ENCODE data around the gene TAPBPL. TPM values are rescaled to one million over a fixed set of nuclear protein-coding genes. Genes with fewer than 3 reads are reported as not detected.

TAPBPL gene
- total RNA-seq, 1 donor from 2014 or later, result 16.4 TPM

DNA sequence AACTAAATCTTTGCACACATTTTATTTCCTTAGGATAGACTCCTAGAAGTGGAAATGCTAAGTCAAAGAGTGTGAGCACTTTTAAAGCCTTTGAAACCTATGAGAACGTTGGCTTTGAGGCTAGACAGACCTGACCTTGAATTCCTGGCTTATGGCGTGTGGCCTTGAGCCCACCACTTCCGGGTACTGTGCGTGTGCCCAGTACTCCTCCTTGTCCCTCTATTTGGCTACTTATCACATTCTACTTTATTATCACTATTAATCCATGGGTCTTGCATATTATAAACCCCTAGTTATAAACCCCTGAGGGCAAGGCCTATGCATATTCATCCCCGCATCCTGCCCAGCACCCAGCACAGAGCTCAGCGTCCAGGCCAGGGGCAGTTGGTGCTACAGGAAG lies 33.0 kb upstream of the TAPBPL start:
- intact Hi-C loops (cut with micrococcal nuclease), result no loop called here
- H3K4me3 ChIP-seq, result no peak overlapping the region
- DNase-seq, result no peak
- peaks cover 4% of the 10 kb centered on the region for H3K27me3 ChIP-seq (ENCODE audit: low read depth)
- no peaks in the 10 kb centered on the region for H3K36me3 ChIP-seq
- H3K27ac ChIP-seq (replicated peaks), result no peak overlapping the region
- H3K9me3 ChIP-seq (replicated peaks), result no peaks in the 10 kb centered on the region
- TF ChIP-seq, protein P1, sequence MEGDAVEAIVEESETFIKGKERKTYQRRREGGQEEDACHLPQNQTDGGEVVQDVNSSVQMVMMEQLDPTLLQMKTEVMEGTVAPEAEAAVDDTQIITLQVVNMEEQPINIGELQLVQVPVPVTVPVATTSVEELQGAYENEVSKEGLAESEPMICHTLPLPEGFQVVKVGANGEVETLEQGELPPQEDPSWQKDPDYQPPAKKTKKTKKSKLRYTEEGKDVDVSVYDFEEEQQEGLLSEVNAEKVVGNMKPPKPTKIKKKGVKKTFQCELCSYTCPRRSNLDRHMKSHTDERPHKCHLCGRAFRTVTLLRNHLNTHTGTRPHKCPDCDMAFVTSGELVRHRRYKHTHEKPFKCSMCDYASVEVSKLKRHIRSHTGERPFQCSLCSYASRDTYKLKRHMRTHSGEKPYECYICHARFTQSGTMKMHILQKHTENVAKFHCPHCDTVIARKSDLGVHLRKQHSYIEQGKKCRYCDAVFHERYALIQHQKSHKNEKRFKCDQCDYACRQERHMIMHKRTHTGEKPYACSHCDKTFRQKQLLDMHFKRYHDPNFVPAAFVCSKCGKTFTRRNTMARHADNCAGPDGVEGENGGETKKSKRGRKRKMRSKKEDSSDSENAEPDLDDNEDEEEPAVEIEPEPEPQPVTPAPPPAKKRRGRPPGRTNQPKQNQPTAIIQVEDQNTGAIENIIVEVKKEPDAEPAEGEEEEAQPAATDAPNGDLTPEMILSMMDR (IDR thresholded peaks at IDR 0.05; ENCODE audit: borderline replicate concordance), result no peak
- peaks cover 5% of the 10 kb centered on the region for H3K4me1 ChIP-seq

DNA sequence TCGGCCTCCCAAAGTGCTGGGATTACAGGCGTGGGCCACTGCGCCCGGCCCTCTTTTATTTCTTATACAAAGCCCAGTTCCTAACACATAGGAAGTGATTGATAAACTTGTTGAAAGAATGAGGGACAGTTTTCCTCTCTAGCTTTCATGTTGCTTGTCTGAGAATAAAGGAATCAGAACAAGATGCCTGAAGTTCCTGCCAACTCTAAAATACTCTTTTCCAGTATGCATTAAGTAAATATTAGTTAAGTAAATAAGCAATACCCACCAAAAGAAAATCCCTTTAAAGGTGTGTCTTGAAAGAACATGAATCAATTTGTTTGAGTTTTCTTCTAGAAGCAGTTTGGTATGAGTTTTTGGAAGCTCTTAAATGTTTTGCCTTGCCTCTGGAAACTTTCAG lies 31.5 kb upstream of the TAPBPL start:
- no peaks in the 10 kb centered on the region for H3K36me3 ChIP-seq
- H3K4me1 ChIP-seq, result peaks cover 9% of the 10 kb centered on the region
- H3K4me3 ChIP-seq, result no peak overlapping the region
- H3K9me3 ChIP-seq (replicated peaks), result no peaks in the 10 kb centered on the region
- DNase-seq, result no peak
- TF ChIP-seq, protein P1 (IDR thresholded peaks at IDR 0.05; ENCODE audit: borderline replicate concordance), result no peak
- intact Hi-C loops (cut with micrococcal nuclease), result no loop called here
- H3K27ac ChIP-seq (replicated peaks), result no peak overlapping the region
- H3K27me3 ChIP-seq (ENCODE audit: low read depth), result peaks cover 4% of the 10 kb centered on the region

DNA sequence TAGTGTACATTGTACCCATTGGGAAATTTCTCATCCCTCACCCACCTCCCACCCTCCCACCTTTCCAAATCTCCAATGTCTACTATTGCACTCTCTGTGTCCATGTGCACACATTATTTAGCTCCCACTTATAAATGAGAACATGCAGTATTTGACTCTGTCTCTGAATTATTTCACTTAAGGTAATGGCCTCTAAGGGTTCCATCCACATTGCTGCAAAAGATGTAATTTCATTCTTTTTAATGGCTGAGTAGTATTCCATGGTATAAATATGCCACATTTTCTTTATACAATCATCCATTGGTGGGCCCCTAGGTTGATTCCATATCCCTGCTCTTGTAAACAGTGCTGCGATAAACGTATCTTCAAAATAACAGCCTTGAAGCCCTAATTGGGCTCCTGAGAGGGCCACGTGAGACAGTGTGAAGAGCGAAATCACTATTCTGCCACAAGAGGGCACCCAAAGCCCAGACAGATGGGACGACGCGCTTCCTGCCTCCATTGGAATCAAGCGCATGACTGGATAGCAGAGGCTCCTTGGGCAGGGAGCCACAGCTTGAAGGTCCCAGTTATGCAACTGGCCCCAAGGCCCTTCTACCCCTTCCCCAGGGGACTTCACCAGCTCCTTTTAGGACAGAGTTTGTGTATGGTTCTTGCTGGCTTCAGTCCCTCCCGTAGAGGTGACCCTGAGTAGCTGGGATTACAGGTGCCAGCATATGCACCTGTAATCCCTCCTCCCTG lies 28.4 kb upstream of the TAPBPL start:
- Histone ChIP-seq H3K36me3 (no peaks in the 10 kb centered on the region), H3K27me3 (ENCODE audit: low read depth) (peaks cover 4% of the 10 kb centered on the region), H3K27ac (replicated peaks) (peak overlapping the region; percentile 33), H3K4me3 (no peak overlapping the region), H3K4me1 (peaks cover 9% of the 10 kb centered on the region), H3K9me3 (replicated peaks) (no peaks in the 10 kb centered on the region)
- TF ChIP-seq, protein P1 (IDR thresholded peaks at IDR 0.05; ENCODE audit: borderline replicate concordance), result peak; percentile 93
- intact Hi-C loops (cut with micrococcal nuclease), result loop anchor here (2.0 kb wide), 1 partner anchor 47 kb away; the partner anchor contains the start of gene VAMP1
- DNase-seq, result peak; percentile 79

DNA sequence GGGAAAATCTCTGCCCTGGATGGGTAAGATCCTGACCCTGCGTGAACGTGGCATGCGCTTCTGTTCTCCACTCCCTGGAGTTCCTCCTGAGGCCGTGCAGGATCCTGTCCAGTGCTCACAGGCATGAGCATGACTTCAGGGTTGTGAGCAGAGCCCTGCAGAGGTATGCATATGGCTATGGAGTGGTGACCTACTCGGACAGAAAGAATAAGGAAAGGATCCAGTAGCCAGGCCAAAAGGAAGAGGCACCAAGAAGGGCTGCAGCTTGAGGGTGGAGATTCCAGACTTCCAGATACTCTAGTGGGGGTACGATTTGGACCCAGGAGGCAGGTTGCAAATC lies 27.9 kb upstream of the TAPBPL start:
- peak overlapping the region; percentile 33 for H3K27ac ChIP-seq (replicated peaks)
- DNase-seq, result no peak
- intact Hi-C loops (cut with micrococcal nuclease), result no loop called here

DNA sequence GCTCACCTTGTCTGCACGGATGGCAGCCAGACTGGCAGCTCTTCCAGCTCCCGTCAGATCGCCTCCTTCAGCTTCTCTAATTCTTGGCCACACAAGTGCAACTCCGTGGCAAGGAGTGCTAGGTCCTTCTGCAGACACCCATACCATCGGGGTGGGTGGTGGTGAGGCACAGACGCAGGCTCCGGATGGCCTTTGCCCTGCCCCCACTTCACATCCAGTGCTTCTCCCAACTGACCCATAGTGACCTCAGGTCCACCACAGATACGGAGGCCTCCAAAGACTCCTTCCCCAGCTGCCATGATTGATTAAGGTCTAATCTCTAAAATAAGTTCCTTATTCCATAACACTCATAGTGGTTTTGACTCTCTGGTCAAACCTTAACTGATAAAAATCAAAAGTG lies 27.0 kb upstream of the TAPBPL start:
- intact Hi-C loops (cut with micrococcal nuclease), result no loop called here
- Histone ChIP-seq H3K27ac (replicated peaks) (no peak overlapping the region), H3K27me3 (ENCODE audit: low read depth) (peaks cover 4% of the 10 kb centered on the region), H3K9me3 (replicated peaks) (no peaks in the 10 kb centered on the region), H3K4me1 (peaks cover 9% of the 10 kb centered on the region), H3K4me3 (no peak overlapping the region), H3K36me3 (no peaks in the 10 kb centered on the region)
- TF ChIP-seq, protein P1 (IDR thresholded peaks at IDR 0.05; ENCODE audit: borderline replicate concordance), result no peak
- no peak for DNase-seq

More for the DNA sequence above, 27.9 kb upstream of the TAPBPL start:
- H3K27me3 ChIP-seq (ENCODE audit: low read depth), result peaks cover 4% of the 10 kb centered on the region
- H3K36me3 ChIP-seq, result no peaks in the 10 kb centered on the region
- TF ChIP-seq, protein P1 (IDR thresholded peaks at IDR 0.05; ENCODE audit: borderline replicate concordance), result no peak
- H3K9me3 ChIP-seq (replicated peaks), result no peaks in the 10 kb centered on the region
- peaks cover 9% of the 10 kb centered on the region for H3K4me1 ChIP-seq
- no peak overlapping the region for H3K4me3 ChIP-seq
